HG03064 (cell line): ENCODE data around the gene HPS6.
"Not testable (repeated sequence)": the region's sequence is repeated elsewhere in the genome, so short reads cannot be mapped to it uniquely, and the experiment has no call there.

ENCODE experiments used
- ATAC-seq: cut with Tn5 transposase; IDR thresholded peaks from one replicate; pipeline ENCODE4 v1.9.1; 2021; ENCODE audit warnings: low read depth; ENCODE audit not compliant: unreplicated experiment

The HPS6 gene

DNA sequence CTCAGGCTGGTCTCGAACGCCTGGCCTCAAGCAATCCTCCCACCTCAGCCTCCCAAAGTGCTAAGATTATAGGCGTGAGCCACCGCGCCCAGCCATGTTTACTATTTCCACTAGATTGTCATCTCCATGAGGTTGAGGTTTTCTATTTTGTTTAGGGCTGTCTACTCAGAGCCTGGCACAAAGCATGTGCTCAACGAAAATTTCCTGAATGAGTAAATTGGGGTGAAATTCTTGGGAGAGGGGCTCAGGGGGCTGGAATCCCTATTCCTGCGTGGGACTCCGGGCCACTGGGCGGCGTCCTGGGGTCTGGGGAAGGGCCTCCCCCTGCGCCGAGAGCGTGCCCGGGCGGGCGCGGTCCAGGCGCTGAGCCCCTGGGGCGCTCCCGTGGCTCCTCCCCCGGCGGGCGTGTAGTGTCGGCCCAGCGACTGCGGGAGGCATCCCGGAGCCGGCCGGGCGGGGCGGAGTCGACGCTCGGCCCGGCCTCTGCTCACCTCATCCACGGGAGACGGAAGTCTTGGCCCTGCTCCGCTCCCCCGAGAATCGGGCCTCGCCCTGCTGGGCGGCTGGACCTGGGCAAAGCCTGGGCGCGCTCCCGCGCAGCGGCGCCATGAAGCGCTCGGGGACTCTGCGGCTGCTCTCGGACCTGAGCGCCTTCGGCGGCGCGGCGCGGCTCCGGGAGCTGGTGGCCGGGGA, at the start of gene HPS6:
TSS of gene HPS6 (plus strand) at position 482 of the 693 bp plus-strand sequence. CDS start at position 608, 126 bp downstream.
- ATAC-seq: peak; percentile 91

DNA sequence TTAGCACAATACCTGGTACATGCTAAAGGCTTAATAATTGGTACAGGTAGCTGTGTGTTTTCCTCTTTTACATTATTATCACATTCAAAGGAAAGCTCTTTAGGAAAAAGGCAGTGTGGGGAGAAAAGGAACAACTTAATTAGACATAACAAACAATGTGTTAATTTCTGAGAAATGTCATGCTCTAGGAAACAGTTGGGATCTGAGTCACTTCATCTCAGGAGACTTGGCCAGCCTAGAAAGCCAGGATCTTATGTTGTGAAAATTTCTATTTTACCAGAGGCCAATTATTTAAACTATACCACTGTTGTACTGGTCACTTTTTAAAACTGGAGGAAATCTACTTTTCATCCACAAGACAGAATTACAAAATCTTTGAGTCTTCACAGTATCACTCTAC, 48.7 kb upstream of the HPS6 start:
- ATAC-seq: no peak

DNA sequence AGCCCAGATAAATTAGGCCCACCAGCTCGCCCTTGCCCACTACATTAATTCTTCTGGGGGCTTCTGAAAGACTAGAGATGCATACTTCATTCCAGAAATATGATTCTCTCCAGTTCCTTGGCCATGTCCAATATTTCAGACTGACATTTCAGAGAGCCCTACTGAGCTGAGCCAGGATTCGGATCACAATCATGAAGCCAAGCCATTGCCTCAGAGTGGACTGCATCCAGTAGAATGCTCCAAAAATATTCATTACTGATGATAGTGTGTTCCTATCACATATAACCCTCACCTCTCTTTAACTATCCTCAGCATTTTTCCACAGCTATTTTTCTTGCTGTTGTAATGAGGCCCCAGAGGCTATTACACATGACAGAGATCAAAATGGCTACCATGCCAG, 47.9 kb upstream of the HPS6 start:
- ATAC-seq: no peak

DNA sequence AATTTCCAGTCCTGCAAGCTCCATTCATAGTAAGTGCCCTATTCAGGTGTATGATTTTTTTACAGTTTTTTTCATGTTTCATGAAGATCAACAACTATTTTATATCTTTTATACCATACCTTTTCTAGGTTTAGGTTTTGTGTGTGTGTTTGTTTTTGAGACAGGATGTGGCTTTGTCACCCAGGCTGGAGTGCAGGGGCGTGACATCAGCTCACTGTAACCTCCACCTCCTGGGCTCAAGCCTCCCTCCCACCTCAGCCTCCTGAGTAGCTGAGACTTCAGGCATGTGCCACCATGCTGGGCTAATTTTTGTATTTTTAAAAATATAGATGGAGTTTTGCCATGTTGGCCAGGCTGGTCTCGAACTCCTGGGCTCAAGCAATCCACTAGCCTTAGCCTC, 44.2 kb upstream of the HPS6 start:
- ATAC-seq: no peak

DNA sequence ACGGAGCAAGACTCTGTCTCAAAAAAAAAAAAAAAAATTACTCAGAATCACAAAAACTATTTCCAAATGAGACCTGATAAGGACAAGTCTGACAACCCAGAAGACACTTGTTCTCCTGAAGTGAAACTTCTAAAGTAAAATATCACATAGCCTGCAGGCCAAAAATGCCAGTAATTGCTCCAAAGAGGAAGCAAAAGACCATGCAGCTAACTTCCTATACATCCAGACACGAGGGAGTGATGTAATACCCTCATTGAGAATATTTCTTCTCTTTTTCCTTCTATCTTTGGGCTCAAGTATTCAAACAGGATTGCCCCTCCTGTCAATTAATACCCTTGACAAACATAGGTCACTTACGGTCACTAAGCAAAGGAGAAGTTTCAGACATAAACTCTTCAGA, 40.4 kb upstream of the HPS6 start:
- ATAC-seq: no peak

DNA sequence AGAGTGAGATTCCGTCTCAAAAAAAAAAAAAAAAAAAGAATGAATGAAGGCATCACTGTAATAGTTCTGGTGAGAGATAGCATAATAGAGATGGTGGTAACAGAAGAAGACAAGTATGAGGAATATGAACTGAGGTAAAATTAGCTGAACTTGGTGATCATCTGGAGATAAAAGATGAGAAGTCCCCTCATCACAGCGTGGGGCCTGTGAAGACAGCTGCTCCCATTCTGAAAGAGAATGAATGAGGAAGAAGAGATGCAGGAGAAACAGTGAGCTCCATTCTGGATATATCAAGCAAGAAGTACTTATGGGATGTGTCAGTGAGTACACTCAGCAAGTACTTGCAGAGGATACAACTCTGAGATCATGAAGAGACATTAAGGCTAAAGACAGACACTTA, 37.9 kb upstream of the HPS6 start:
- no peak for ATAC-seq

DNA sequence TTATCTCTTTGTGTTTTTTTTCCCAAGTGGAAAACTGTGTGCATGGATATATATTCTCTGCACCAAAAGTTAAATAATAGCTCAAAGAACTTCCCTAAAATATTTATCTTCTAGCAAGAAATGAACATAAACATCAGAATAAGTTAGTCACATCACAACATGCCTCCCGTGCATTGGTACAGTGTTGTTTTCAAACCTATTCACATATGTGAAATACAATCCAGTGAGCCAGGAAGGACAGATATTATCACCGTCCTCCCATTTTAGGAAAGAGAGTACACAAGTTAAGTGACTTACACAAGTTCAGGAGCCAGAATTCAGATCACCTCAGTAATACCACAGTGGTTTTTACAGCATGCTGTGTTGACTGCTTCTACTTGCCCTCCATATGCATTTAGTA, 31.4 kb upstream of the HPS6 start:
- ATAC-seq: no peak

DNA sequence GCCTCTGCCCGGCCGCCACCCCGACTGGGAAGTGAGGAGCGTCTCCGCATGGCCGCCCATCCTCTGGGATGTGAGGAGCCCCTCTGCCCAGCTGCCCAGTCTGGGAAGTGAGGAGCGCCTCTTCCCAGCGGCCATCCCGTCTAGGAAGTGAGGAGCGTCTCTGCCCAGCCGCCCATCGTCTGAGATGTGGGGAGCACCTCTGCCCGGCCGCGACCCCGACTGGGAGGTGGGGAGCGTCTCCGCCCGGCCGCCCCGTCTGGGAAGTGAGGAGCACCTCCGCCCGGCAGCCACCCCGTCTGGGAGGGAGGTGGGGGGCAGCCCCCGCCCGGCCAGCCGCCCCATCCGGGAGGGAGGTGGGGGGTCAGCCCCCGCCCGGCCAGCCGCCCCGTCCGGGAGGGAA, 29.3 kb upstream of the HPS6 start:
- ATAC-seq: not testable (repeated sequence)

DNA sequence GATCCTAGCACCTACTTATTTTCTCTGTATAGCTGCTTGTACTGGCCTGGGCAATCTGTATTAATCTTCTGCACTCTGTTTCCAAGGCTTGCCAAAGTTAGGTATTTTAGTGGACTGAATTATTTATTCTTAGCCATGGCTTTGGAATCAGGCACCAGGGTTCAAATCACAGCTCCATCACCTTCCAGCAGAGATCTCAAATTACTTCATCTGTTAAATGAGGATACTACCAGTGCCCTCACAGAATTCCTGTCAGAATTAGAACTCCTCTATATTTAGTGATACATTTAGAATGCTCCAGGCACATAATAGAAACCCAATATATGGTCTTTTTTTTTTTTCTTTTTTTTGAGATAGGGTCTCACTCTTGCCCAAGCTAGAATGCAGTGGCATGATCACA, 26.7 kb upstream of the HPS6 start:
- no peak for ATAC-seq

DNA sequence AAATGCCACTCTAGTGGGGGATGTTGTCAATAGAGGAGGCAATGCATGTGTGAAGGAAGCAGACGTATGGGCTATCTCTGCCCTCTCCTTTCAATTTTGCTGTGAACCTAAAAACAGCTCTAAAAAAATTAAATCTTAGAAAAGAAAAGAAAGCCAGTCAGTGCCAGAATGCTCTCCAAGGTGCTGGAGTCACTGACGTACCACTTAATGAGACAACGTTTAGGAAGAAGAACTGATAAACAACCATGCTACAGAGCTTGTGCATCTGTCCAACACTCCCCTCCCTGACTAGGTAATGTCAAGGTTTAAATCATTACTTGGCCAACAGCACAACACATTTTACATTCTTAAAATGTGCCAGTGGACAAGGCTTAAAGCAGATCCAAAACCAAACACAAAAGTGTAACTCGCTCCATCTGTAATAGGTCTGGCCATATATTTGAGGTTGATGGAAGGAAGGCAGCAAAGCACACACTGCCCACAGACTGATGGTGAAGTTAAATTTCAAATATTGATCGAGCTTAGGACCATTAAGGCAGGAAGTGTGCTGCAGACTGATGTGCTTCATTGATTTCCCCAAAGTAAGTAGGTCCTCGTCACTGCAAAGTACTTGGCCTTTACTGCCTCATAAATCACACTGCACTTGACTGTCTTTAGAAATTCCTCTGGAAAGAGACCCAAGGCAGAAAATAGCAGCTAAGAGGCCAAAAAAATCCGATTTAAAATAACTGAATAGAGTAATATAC, 24.7 kb upstream of the HPS6 start:
- ATAC-seq: no peak

DNA sequence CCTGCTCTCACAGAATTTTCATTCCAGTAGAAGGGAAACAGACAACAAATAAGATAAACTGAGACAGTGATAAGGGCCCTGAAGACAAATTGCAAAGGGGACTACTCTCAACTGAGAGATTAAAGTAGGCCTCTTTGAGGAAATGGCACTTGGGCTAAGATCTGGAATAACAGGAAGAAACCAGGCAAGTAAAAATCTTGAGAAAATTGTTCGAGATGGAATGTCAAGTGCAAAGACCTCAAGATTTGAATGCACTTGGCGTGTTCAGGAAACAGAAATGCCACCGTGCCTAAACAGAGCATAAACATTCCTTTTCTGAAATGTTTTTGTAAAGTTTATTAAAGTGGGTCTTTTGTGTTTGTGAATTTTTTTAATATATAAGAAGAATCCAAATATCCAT, 19.9 kb upstream of the HPS6 start:
- no peak for ATAC-seq

DNA sequence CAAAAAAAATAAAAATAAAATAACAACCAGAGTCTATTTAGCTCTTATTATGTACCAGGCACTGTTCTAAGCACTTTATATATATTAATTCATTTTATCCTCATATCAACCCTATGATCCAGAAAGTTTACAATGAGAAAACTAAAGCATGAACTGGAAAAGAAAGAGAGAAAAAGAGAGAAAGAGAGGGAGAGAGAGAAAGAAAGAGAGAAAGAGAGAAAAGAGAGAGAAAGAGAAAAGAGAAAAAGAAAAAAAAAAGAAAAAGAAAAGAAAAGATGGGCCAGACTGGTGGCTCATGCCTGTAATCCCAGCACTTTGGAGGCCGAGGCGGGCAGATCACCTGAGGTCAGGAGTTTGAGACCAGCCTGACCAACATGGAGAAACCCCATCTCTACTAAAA, 19.1 kb upstream of the HPS6 start:
- ATAC-seq: no peak

DNA sequence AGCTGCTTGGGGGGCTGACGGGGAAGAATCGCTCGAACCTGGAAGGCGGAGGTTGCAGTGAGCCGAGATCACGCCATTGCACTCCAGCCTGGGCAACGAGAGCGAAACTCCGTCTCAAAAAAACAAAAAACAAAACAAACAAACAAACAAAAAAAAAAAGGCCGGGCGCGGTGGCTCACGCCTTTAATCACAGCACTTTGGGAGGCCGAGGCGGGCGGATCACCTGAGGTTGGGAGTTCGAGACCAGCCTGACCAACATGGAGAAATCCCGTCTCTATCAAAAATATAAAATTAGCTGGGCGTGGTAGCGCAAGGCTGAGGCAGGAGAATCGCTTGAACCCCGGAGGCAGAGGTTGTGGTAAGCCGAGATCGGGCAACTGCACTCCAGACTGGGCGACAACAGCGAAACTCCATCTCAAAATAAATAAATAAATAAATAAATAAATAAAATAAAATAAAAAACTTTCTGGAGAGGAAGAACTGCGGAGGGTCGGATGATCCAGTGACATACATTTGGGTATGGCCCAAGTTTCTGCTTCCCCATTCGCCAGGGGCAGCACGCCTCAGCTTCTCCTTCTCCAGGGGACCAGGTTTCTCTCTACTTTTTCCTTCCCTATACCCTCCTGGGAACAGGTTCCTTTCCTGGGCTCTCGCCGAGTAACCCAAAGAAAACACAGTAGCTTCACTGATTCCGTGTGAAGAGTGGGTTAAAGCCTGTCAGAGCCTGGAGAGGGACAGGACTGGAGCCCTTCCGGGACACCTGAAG, 10.1 kb upstream of the HPS6 start:
- ATAC-seq: not testable (repeated sequence)

DNA sequence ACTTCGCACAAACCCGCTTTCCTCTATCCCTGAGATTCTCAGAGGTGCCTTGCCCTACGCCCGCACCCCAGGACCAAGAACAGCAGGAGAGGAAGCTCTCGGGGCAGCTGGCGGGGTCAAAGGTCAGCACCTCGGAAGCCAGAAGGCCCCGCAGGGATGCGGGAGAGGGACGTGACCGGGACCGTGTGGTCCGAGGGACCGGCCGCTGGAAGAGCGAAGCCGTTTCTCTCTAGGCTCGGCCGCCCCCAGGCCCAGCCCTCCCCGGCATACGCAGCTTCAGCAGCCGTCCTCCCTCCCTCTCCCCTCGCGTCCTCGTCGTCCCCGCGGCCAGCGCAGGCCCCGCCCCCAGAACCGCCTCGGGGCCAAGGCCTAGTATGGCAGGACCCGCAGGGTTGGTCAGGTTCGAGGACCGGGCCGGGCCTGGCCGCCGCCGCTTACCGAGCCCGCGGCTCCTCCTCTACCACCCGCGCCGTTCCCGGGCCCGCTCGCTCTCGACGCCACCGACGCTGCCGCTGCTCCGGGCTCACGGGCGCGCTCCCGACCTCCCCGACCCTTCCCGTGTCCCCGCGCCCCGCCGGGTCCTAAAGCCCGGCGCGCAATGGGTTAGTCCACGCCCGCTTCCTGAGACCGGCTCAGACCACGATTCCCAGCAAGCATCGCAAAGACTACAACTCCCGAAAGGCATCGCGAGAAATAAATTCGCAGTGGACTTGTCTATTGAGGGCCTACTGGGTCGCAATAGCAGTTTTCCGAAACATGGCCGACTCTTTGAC, 9.3 kb upstream of the HPS6 start, which contains the start of gene ARMH3:
TSS of gene ARMH3 (minus strand) at position 527 of the 773 bp plus-strand sequence. CDS start 16,059 bp downstream, outside the sequence.
- peak; percentile 90 for ATAC-seq

DNA sequence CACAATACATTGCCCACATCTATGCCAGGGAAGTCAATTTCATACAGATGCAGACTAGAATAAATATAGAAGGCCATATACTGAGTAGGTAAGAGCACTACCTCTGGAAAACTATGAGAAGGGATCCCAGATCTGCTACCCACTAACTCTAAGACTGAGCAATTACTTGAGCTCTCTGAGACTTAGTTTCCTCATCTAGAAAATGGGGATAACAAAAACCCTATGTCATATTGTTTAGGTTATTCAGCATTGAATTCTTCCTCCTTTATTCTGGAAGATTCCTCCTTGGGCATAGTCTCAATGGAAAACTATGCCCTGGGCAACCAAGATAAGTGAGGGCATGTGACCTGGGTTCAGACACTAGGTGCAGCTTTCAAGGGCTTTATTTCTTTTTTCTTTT, 5.2 kb upstream of the HPS6 start:
- no peak for ATAC-seq

DNA sequence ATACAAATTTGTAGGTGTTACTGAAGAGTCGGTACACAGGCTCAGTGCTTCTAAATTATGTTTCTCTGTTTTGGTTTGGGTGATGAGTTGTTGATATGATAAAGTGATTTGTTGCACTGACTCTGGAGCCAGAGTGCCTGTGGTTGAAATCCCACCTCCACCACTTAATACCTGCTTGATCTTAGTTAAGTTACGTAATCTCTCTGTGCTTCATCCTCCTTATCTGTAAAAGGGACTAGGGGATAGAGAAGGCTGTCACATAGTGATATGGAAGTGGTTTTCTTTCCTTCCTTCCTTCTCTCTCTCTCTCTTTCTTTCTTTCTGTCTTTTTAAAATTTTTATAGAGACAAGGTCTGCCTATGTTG, 664 bp upstream of the HPS6 start:
- ATAC-seq: no peak

DNA sequence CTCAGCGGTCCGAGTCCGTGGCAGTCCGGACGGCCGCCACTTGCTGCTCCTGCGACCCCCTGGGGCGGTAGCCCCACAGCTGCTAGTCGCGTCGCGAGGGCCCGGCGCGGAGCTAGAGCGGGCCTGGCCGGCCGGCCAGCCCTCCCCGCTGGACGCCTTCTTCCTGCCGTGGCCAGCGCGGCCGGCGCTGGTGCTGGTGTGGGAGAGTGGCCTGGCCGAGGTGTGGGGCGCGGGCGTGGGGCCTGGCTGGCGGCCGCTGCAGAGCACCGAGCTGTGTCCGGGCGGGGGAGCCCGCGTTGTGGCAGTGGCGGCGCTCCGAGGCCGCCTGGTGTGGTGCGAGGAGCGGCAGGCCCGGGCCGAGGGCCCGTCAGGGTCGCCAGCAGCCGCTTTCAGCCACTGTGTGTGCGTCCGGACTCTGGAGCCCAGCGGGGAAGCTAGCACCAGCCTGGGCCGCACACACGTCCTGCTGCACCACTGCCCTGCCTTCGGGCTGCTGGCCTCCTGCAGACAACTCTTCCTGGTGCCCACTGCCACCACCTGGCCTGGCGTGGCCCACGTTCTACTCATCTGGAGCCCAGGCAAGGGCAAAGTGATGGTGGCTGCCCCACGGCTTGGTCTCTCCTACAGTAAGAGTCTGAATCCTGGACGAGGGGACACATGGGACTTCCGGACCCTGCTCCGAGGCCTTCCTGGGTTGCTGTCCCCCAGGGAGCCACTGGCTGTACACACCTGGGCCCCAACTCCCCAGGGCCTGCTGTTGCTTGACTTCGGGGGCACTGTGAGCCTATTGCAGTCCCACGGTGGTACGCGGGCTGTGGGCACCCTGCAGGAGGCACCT, 631 bp downstream of the HPS6 start:
- ATAC-seq: peak; percentile 23

DNA sequence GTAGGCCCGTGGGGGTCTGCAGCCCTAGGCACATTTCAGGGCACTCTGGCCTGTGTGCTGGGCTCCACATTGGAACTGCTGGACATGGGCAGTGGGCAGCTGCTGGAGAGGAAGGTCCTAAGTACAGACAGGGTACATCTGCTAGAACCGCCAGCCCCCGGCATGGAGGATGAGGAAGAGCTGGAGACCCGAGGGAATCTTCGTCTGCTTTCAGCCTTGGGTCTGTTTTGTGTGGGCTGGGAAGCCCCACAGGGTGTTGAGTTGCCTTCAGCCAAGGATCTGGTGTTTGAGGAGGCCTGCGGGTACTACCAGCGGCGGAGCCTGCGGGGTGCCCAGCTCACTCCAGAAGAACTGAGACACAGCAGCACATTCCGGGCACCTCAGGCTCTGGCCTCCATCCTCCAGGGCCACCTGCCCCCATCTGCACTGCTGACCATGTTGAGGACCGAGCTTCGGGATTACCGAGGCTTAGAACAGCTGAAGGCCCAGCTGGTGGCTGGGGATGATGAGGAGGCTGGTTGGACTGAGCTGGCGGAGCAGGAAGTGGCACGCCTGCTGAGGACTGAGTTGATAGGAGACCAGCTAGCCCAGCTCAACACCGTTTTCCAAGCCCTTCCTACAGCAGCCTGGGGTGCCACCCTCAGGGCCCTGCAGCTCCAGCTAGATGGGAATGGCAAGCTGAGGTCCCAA, 1.4 kb downstream of the HPS6 start:
- ATAC-seq: no peak
